Measurements from ENCODE around the gene ARHGAP30. TPM values are rescaled to one million over a fixed set of nuclear protein-coding genes. Genes with fewer than 3 reads are reported as not detected.

Gene ARHGAP30
- total RNA-seq, 2 donors from 2014 or later = 3.2 to 5.3 TPM

GRCh38 chr1:161082996-161083747 lies 13.5 kb upstream of the ARHGAP30 start:
- intact Hi-C loops (cut with DNase I) = no loop called here
- DNase-seq (ENCODE audit: low spot score) = peak; percentile 91
- 52% methylated on average over 8 of the region's 8 CpGs for WGBS
- no peaks in the 10 kb centered on the region for H3K9me3 ChIP-seq
- peaks cover 6% of the 10 kb centered on the region for H3K4me1 ChIP-seq (replicated peaks)
- no peak overlapping the region for H3K4me3 ChIP-seq
- peak overlapping the region; percentile 72 to 79 for H3K27ac ChIP-seq
- no peaks in the 10 kb centered on the region for H3K36me3 ChIP-seq
- no peaks in the 10 kb centered on the region for H3K27me3 ChIP-seq (replicated peaks; ENCODE audit: insufficient read depth)
- no peak for TF ChIP-seq CTCF (IDR thresholded peaks at IDR 0.05)
- peak; percentile 79 for TF ChIP-seq POLR2AphosphoS5 (IDR thresholded peaks at IDR 0.05)
- TF ChIP-seq POLR2A (IDR thresholded peaks at IDR 0.05) = peak; percentile 29

- H3K4me1 ChIP-seq (replicated peaks) = peaks cover 6% of the 10 kb centered on the region
- H3K27ac ChIP-seq = peak overlapping the region in 1 of 2 donors; percentile 72
- H3K27me3 ChIP-seq (replicated peaks; ENCODE audit: insufficient read depth) = no peaks in the 10 kb centered on the region
- intact Hi-C loops (cut with DNase I) = no loop called here
- no peak overlapping the region for H3K4me3 ChIP-seq
- H3K36me3 ChIP-seq = no peaks in the 10 kb centered on the region
- TF ChIP-seq POLR2AphosphoS5 (IDR thresholded peaks at IDR 0.05) (no peak), POLR2A (IDR thresholded peaks at IDR 0.05) (no peak), CTCF (IDR thresholded peaks at IDR 0.05) (no peak)
- no peaks in the 10 kb centered on the region for H3K9me3 ChIP-seq
- 73% methylated on average over 2 of the region's 2 CpGs for WGBS
- no peak for DNase-seq (ENCODE audit: low spot score)
Measured at GRCh38 chr1:161082483-161082882, 12.8 kb upstream of the ARHGAP30 start.

- H3K4me3 ChIP-seq = no peak overlapping the region
- peaks cover 6% of the 10 kb centered on the region for H3K4me1 ChIP-seq (replicated peaks)
- no peaks in the 10 kb centered on the region for H3K36me3 ChIP-seq
- H3K27me3 ChIP-seq (replicated peaks; ENCODE audit: insufficient read depth) = no peaks in the 10 kb centered on the region
- TF ChIP-seq POLR2AphosphoS5 (IDR thresholded peaks at IDR 0.05) (no peak), POLR2A (IDR thresholded peaks at IDR 0.05) (no peak), CTCF (IDR thresholded peaks at IDR 0.05) (no peak)
- 76% methylated on average over 5 of the region's 5 CpGs for whole genome bisulfite sequencing
- H3K9me3 ChIP-seq = no peaks in the 10 kb centered on the region
- no peak overlapping the region for H3K27ac ChIP-seq
- intact Hi-C loops (cut with DNase I) = no loop called here
- DNase-seq (ENCODE audit: low spot score) = no peak
Measured at GRCh38 chr1:161081519-161081918, 11.8 kb upstream of the ARHGAP30 start.

- intact Hi-C loops (cut with DNase I) = no loop called here
- H3K27ac ChIP-seq = no peak overlapping the region
- no peaks in the 10 kb centered on the region for H3K9me3 ChIP-seq
- TF ChIP-seq POLR2AphosphoS5 (IDR thresholded peaks at IDR 0.05) = no peak
- no peak for TF ChIP-seq CTCF (IDR thresholded peaks at IDR 0.05)
- TF ChIP-seq POLR2A (IDR thresholded peaks at IDR 0.05) = no peak
- H3K4me1 ChIP-seq (replicated peaks) = peaks cover 6% of the 10 kb centered on the region
- DNase-seq (ENCODE audit: low spot score) = no peak
- no peak overlapping the region for H3K4me3 ChIP-seq
- WGBS = 90% methylated on average over 5 of the region's 5 CpGs
- H3K27me3 ChIP-seq (replicated peaks; ENCODE audit: insufficient read depth) = no peaks in the 10 kb centered on the region
- no peaks in the 10 kb centered on the region for H3K36me3 ChIP-seq
Measured at GRCh38 chr1:161080441-161081405, 11.0 kb upstream of the ARHGAP30 start.

All from prostate gland (tissue), 2 donors.